Measurements from ENCODE around the gene OGFOD3. TPM values are rescaled to one million over a fixed set of nuclear protein-coding genes. Genes with fewer than 3 reads are reported as not detected.
"Not testable (repeated sequence)": the region's sequence is repeated elsewhere in the genome, so short reads cannot be mapped to it uniquely, and the experiment has no call there.

Gene OGFOD3
- total and polyA plus RNA-seq, 8 donors = 10.5 to 30.4 (median 17.4) TPM

GRCh38 chr17:82412535-82413520 is 5.6 kb downstream of the OGFOD3 start:
- Histone ChIP-seq H3K27ac (no peak overlapping the region), H3K9me3 (no peaks in the 10 kb centered on the region), H3K4me3 (no peak overlapping the region), H3K27me3 (no peaks in the 10 kb centered on the region), H3K36me3 (peaks cover 0 to 43% (median 31%) of the 10 kb centered on the region in 4 donors), H3K4me1 (peaks cover 4 to 19% (median 15%) of the 10 kb centered on the region in 4 donors)
- intact Hi-C loops (cut with DNase I; ENCODE audit: low total_unique reads) = loop anchor here (5.0 kb wide), 1 partner anchor 61 kb away; no protein-coding TSS in a partner anchor
- DNase-seq = peak in 1 of 2 donors; percentile 48
- WGBS, 5 donors = 79 to 88% (median 80%) methylated on average over 26 to 29 of the region's 29 CpGs
- no peak for TF ChIP-seq POLR2AphosphoS5 (IDR thresholded peaks at IDR 0.05)
- TF ChIP-seq EP300 (IDR thresholded peaks at IDR 0.05) = no peak
- TF ChIP-seq CTCF (IDR thresholded peaks at IDR 0.05) = no peak
- TF ChIP-seq POLR2A (IDR thresholded peaks at IDR 0.05) = no peak

GRCh38 chr17:82412081-82412480 is 6.3 kb downstream of the OGFOD3 start:
- H3K36me3 ChIP-seq = peaks cover 0 to 48% (median 33%) of the 10 kb centered on the region in 4 donors
- WGBS, 5 donors = 88 to 97% (median 92%) methylated on average over 13 to 16 of the region's 16 CpGs
- peaks cover 0 to 11% (median 9%) of the 10 kb centered on the region in 4 donors for H3K4me1 ChIP-seq
- H3K4me3 ChIP-seq, H3K27me3 ChIP-seq, DNase-seq, H3K27ac ChIP-seq, H3K9me3 ChIP-seq: not testable (repeated sequence)
- intact Hi-C loops (cut with DNase I; ENCODE audit: low total_unique reads) = loop anchor here (5.0 kb wide), 1 partner anchor 60 kb away; no protein-coding TSS in a partner anchor

GRCh38 chr17:82411396-82412053 is 6.9 kb downstream of the OGFOD3 start:
- Histone ChIP-seq H3K9me3 (no peaks in the 10 kb centered on the region), H3K27ac (no peak overlapping the region), H3K36me3 (peaks cover 0 to 51% (median 34%) of the 10 kb centered on the region in 4 donors), H3K4me3 (no peak overlapping the region), H3K4me1 (peaks cover 0 to 10% (median 8%) of the 10 kb centered on the region in 4 donors), H3K27me3 (no peaks in the 10 kb centered on the region)
- TF ChIP-seq POLR2AphosphoS5 (IDR thresholded peaks at IDR 0.05) = no peak
- TF ChIP-seq POLR2A (IDR thresholded peaks at IDR 0.05) = no peak
- TF ChIP-seq CTCF (IDR thresholded peaks at IDR 0.05) = no peak
- no peak for TF ChIP-seq EP300 (IDR thresholded peaks at IDR 0.05)
- intact Hi-C loops (cut with DNase I; ENCODE audit: low total_unique reads) = loop anchor here (5.0 kb wide), 1 partner anchor 59 kb away; no protein-coding TSS in a partner anchor
- DNase-seq = no peak
- 94 to 97% (median 95%) methylated on average over 22 to 24 of the region's 24 CpGs for WGBS, 5 donors

GRCh38 chr17:82410014-82410716 is 8.2 kb downstream of the OGFOD3 start:
- no peak overlapping the region for H3K4me3 ChIP-seq
- H3K4me1 ChIP-seq = peaks cover 0 to 10% (median 8%) of the 10 kb centered on the region in 4 donors
- WGBS, 5 donors = 89 to 95% (median 95%) methylated on average over 14 of the region's 14 CpGs
- intact Hi-C loops (cut with DNase I; ENCODE audit: low total_unique reads) = loop anchor here (5.0 kb wide), 1 partner anchor 58 kb away; no protein-coding TSS in a partner anchor
- no peak for TF ChIP-seq EP300 (IDR thresholded peaks at IDR 0.05)
- TF ChIP-seq POLR2AphosphoS5 (IDR thresholded peaks at IDR 0.05) = no peak
- no peak for TF ChIP-seq POLR2A (IDR thresholded peaks at IDR 0.05)
- no peak for TF ChIP-seq CTCF (IDR thresholded peaks at IDR 0.05)
- DNase-seq = no peak
- H3K27ac ChIP-seq = no peak overlapping the region
- no peaks in the 10 kb centered on the region for H3K9me3 ChIP-seq
- H3K27me3 ChIP-seq = no peaks in the 10 kb centered on the region
- H3K36me3 ChIP-seq = peaks cover 0 to 63% (median 43%) of the 10 kb centered on the region in 4 donors

Measured in stomach (tissue), 9 donors.